Measurements from ENCODE around the gene CSF2.

The CSF2 gene

DNA sequence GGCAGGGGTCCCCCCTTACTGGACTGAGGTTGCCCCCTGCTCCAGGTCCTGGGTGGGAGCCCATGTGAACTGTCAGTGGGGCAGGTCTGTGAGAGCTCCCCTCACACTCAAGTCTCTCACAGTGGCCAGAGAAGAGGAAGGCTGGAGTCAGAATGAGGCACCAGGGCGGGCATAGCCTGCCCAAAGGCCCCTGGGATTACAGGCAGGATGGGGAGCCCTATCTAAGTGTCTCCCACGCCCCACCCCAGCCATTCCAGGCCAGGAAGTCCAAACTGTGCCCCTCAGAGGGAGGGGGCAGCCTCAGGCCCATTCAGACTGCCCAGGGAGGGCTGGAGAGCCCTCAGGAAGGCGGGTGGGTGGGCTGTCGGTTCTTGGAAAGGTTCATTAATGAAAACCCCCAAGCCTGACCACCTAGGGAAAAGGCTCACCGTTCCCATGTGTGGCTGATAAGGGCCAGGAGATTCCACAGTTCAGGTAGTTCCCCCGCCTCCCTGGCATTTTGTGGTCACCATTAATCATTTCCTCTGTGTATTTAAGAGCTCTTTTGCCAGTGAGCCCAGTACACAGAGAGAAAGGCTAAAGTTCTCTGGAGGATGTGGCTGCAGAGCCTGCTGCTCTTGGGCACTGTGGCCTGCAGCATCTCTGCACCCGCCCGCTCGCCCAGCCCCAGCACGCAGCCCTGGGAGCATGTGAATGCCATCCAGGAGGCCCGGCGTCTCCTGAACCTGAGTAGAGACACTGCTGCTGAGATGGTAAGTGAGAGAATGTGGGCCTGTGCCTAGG lies at the start of gene CSF2:
TSS of gene CSF2 (plus strand) at position 559 of the 783 bp plus-strand sequence. CDS start at position 594, 35 bp downstream.
- DNase-seq (ENCODE audit: low read depth in 2 of 2), result no peak

DNA sequence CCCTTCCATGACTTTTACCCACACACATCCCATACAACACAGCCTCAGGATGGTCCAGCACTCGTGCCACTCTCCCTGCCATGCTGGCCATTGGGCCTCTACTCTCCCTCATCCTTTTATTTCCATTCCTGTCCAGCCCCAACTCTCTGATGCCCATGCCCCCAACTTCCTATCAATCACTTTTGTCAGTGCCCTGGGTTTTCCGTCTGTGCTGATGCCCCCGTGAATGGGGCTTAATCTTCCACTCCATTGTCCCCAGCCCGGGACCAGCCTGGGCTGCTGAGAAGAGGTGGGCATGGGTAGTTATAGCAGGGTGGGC lies 49.5 kb upstream of the CSF2 start:
- DNase-seq (ENCODE audit: low read depth in 2 of 2), result no peak

DNA sequence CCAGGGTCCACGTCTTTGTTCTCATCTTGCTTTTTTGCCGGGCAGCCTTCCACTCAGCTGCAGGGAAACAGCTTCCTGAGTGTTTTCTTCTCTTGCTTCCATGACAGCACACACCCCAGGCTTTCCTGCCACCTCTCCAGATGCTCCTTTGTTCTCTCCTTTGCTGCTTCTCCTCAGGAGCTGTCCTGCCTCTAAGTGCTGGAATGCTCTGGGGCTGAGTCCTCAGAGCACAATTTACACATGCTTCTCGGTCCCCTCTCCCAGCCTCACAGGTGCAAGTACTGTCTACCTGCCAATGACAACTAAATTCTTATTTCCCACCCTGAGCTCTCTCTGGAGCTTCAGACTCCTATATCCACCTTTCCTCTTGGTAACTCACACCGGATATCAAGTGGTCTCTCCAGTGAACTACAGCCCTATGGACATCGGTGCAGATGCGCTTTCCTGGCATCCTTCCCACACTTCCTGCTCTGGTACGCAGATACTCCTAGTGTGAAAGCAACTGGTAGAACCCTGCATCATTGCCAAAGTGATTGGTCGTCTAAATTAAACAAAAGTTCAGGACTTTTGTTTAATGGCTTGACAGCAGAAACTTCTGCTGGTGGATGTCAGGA lies 48.7 kb upstream of the CSF2 start:
- DNase-seq (ENCODE audit: low read depth in 2 of 2), result no peak

DNA sequence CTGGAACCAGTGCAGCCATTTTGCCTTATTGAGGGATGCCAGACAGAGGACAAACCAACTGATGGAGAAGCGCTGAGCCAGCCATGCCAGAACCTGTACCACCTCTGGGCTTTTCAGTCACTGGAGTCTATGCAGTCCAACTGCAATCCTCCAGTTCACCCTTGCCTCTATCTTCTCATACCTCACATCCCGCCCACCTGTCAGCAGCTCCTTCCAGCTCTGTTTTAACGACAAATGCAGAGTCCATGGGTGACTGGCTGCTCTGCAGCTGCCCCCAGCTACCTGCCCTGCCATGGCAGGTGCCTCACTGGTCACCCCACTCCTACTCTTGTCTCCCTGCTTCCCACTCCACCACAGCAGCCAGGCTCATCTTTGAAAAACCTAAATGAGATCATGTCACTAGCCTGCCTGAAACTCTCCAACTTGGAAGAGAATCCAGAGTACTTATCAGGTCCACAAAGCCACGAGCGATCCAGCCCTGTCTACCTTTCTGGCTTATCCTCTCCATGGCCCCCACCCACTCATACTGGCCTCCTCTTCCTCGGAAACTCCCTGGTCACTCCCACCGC lies 48.1 kb upstream of the CSF2 start:
- DNase-seq (ENCODE audit: low read depth in 2 of 2), result no peak

DNA sequence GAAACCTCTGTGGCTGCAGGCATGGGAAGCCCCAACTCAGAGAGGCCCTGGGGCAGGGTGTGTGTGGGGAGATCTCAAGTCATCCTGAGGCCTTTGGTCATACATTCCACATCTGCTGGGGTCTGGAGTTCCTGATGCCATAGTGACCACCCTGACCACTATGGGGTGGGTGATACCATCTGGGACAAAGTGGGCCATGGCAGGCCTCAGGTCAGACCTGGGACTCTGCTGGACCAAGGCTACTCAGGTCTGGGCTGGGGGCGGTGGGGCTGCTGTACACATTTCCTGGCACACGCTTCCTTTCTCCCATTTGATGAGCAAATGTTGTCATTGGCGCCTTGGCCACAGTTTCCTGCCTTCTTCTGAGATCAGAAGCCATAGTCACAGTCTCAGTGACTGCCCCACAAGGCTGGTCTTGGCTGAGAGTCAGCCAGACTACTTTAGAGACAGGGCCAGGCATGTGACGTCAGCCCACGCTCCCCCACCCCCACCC lies 47.0 kb upstream of the CSF2 start:
- DNase-seq (ENCODE audit: low read depth in 2 of 2), result no peak

DNA sequence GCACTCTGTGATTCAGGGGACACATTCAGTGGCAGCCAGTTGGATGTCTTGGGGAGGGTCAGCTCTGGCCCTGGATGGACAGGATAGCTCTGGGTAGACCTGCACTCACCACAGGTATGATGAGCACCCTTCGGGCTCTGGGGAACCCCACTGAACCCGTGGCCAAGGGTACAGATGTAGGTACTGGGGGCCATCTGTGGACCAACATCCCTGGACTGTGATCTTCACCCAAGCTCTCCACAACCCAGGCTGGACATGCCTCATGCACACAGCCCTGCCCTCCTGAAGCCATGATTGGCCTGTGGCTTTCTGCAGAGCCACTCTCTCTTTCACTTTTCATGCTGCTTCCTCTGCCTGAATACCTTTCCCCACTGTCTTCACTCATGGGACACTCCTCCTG lies 46.6 kb upstream of the CSF2 start:
- DNase-seq (ENCODE audit: low read depth in 2 of 2), result no peak

DNA sequence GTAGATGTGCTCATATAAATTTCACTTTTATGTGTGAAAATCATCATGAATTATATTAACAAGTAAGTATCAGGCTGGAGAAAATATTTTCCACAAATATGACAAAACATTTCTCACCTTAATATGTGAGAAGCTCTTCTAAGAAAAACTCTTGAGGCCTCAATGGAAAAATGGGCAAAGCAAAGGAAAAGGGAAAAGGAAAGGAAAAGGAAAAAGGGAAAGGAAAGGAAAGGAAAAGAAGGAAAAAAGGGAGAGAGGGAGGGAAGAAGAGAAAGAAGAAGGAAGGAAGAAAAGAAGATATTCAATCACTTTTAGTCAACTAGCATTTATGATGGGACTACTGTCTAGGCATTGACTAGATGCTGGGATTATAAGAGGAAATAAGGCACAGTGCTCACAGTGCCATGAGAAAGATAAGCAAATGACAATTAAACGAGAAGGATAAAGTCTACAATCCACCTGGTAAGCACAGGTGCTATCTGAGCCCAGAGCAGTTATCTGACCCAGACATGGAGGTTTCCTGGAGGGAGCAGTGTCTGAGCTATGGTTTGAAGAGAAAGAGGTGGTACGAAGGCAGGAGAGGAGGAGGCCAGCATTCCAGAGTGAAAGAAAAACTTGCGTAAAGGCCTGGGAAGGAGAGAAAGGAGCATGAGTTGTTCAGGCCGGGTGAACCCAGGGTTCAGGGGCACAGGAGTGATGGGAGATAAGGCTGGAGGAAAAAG lies 43.8 kb upstream of the CSF2 start:
- no peak for DNase-seq (ENCODE audit: low read depth in 2 of 2)

DNA sequence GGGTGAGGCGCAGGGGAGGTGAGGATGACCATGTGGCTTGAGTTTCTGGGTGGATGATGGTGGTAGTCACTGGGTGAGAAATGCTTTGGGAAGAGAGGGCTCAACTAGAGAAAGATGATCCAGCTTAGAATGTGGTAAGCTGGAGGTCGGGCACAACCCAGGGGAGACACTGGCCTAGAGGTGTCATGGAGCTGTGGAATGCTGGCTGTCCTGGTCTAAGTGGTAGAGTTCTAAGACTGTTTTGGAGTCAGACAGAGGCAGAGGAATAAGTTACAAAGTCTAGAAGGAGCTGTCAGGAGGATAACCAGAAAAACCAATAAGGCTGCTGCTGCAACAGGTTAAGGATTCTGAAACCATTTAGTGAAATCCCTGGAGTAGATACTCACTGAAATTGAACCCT lies 43.0 kb upstream of the CSF2 start:
- DNase-seq (ENCODE audit: low read depth in 2 of 2), result no peak

DNA sequence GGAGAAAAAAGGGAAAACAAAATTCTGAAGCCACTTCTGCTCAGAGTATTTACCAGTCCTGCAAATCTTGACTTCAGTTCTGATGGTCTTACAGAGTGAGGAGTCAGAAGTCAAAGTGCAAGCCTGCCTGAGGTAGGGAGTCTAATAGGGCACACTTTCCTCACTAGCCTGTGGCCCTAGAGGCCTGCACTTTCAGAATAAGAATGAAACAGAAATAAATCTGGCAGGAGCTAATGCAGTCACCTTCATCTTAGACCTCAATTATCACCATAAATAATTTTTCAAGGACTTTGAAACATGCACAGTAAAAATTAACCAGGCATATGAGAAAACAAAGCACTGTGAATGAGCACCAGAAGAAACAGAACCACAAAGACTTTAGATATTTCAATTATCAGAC lies 41.4 kb upstream of the CSF2 start:
- DNase-seq (ENCODE audit: low read depth in 2 of 2), result no peak

DNA sequence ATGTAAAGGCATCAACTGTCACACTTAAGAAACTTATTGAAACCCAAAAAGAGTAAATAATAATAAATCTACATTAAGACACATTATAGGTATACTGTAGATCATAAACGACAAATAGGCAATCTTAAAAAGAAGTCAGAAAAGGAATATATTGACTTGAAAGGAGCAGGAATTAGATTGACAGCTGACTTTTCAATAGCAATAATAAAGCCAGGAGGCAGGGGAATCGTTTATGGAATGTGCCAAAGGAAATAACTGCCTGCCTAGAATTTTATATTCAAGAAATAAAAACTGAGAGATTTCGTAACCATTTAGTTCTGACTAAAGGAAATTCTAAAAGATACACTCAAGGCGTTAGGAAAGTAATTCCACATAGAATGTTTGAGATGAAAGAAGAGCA lies 40.5 kb upstream of the CSF2 start:
- no peak for DNase-seq (ENCODE audit: low read depth in 2 of 2)

DNA sequence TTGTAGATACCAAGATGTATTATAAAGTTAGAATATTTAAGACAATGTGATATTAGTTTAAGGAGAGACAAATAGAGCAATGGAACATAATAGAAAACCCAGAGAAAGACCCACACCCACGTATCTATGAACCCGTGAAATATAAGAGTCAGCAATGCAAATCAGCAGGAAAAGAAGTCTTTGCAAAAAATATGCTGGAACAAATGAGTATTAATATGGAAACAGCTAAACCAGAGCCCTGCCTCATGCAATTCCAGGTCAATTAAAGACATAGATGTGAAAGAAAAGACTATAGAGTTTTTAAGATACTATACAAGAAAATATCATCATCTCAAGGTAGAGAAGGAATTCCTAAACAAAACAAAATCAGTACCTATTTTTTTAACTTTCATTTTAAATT lies 36.2 kb upstream of the CSF2 start:
- DNase-seq (ENCODE audit: low read depth in 2 of 2), result no peak

DNA sequence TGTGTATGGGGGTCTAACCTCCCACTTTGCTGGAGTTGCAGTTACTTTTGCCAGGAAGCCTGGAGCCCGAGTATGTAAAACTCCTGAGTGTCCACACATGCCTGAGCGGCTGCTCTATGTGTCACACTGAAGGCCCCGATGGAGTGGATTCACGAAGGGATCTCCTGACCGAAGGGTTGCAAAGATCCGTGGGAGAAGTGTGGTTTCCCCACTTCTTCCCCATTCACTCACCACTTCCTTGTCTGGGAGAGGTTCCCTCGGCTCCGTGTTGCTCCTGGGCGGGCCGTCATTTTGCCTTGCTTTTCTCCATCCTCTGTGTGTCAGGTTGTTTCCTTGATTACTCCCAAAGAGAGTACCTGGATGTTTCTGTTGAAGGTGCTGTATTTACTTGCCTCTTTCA lies 29.4 kb upstream of the CSF2 start:
- DNase-seq (ENCODE audit: low read depth in 2 of 2), result no peak

DNA sequence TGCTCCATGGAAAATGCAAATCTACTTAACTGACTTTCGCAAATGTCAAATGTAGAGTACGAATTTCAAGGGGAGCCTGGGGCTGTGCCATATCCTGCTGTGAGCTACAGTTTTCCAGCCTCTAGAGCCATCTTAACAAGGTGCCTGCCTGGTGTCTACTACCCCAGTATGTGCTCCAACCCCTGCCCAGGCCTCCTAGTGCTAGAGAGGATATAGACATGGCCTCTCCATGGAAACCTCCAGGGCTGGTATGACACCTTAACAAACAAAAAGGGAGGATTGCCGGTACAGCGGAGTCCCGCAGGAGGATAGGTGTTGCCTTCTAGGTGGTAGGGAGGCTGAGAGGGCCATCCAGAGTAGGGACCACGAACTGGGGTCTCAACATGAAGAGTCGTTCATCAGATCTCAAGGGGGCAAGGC lies 26.7 kb upstream of the CSF2 start:
- no peak for DNase-seq (ENCODE audit: low read depth in 2 of 2)

DNA sequence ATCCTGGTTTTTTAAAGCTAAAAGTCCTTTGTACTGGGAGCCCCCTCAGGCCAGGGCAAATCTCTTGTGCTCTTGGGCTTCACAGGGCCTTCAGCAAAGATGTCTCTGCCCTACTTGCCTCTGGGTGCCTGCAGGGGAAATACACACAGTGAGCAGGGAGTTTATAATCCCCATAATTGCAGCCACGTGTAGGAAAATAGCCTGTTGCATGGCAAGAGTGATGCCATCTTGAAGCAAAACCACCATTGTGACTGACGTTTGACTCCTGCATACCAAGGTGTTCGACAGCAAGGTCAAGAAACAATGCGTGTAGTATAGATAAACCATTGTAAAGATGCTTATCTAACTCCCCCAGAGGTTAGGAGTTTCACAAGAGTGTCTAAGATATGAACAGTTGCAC lies 24.5 kb upstream of the CSF2 start:
- DNase-seq (ENCODE audit: low read depth in 2 of 2), result no peak

DNA sequence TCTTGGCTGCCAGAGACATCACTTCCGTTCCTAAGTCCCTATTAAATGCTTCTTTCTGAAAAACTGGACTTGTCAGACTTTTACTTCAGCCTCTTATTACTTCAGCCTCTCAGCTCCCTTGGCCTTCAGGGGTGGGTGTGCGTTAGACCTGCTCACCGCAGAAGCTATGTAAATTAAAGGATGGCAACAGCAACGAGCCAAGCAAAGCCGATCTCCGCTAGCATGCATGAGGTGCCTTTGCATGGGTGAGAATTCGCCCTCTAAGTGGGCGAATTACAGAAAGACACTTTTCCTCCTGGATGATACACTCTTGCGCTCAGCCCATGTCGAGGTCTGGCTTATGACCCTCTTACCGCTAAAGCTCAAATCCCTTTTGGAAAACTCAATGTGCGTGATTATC lies 24.0 kb upstream of the CSF2 start:
- no peak for DNase-seq (ENCODE audit: low read depth in 2 of 2)

DNA sequence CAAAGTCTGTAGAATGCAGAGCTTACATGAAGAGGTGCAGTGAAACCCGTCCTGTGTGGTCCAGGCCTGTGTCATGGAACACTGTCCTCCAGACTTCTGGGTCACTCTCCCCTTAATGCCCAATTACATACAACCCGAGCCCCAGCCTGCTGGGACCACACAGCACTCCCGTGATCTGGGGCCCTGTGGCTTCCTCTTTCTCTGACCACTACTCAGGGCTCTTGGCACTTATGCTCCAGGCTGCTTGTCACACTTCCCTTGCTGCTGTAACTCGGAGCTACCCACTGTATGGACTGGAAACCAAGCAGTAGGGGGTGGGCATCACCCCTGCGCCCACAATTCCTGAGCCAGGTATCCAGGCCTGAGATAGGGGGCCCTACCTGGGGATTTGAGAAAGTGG lies 23.5 kb upstream of the CSF2 start:
- no peak for DNase-seq (ENCODE audit: low read depth in 2 of 2)

DNA sequence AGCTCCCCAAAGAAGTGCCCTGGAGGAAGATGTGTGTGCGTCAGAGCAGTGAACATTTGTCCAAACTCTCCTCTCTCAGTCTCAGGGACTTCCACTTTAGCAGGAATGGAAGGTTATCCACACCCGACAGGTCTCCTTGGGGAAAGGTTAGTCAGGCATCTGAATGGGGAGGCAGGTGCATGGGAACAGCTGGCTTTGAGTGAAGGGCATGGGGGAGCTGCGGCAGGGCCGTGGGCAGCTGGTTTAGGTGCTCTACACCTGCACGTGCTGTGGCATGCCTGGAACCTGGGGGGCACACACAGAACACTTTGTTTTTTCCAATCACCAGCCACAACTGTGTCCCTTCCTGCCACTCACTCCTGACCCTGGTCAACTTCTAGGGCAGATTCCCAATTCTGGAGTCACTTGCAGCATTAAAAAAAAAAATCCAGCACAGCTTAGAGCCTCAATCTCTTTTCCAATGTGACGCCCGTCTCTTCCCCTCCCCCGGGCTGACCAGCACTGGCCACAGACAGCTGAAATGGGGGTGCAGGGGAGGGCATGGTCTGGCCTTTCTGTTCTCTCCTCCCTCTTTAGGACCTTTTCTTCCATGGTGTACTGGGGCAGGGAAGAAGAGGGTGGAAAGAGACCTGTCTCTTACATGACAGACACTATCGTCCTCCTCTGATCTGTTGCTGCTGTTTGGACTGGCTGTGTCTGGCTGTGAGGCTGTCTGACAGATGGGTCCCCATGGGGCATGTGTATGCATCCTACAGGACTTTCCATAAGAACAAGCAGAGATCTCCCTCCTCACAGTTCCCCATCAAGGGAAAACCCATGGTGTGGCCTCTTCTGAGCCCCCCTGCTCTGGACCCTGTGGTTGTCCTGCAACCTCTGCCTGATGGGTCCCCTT lies 22.7 kb upstream of the CSF2 start:
- DNase-seq (ENCODE audit: low read depth in 2 of 2), result no peak

DNA sequence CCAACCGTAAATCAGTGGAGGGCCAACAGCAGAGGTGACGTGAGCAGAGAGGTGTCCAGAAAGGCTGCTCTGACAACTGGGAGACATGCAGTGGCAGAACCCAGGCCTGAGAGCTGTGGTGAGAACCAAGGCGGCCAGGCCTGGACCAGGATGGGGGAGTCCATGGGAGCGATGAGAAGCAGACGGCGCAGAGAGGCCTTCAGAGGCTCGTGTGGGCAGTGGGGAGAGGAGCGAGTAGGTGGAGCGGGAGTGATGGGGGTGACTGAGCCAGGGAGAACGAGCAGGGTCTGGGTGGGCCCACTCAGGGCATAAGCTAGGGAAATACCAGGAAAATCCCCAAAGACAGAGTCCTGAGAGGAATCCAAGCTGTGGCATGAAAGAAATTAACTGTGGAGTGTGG lies 21.1 kb upstream of the CSF2 start:
- DNase-seq (ENCODE audit: low read depth in 2 of 2), result no peak

DNA sequence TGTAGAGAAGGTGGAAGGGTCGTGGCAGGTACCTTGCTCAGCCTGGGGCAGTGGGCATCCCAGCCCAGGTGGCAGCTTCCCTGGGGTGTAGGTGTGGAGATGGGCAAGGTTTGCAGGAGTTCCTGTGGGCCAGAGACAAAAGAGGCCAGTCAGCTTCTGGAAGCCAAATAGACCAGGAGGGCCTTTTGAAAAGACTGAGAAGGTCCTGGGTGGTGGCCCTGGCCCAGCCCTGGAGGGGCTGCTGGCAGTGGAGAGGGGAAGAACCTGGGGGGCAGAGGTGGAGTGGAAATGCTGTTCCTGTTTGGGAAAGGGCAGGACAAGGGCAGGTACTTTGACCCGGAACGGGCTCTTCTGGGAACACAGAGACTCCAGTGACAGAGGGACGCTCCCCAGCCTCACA lies 20.1 kb upstream of the CSF2 start:
- no peak for DNase-seq (ENCODE audit: low read depth in 2 of 2)

DNA sequence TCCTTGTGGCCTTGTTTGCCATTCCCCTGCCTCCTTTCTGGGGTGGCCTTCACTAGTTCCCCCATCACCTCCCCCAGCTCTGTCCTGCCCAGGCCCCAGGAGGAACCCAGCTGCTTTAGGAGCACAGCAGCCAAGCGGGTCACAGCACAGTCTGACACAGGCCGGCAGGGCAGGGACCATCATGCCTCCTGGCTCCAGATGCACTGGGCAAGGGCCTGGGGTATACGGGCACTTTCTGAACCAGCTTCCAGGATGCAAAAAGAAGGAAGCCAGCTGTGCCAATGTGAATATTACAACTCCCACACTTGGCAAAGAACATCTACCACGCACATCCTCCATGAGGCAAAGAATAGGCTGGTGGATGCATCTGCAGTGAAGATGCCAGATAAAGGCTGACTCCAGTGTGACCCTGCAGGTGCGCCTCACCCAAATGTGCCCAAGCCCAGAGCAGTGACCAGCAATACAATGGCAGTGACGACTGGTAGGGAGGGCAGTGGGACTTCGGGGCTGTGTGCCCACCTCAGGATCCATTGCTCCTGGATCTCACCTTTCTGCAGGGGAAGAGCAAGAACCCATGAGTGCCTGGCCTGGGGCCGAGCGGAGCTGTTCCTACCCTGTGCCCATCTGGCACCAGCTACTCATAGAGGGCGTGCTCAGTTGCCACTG lies 19.4 kb upstream of the CSF2 start:
- DNase-seq (ENCODE audit: low read depth in 2 of 2), result no peak

Data from stimulated activated CD8-positive, alpha-beta memory T cell treated with anti-CD3 and anti-CD28 coated beads, Interleukin-2, amount 100 ng/mL, for 1 hour (primary cell).